Measurements from ENCODE around the gene ZGPAT.

ZGPAT gene

GRCh38 chr20:63678667-63679465, 29.0 kb upstream of the ZGPAT start:
- DNase-seq = no peak

- no peak for DNase-seq
These were observed 28.0 kb upstream of the ZGPAT start for GRCh38 chr20:63679799-63680305.

GRCh38 chr20:63680427-63680826, 27.4 kb upstream of the ZGPAT start:
- DNase-seq = no peak

GRCh38 chr20:63680857-63681608, 26.8 kb upstream of the ZGPAT start:
- DNase-seq = no peak

GRCh38 chr20:63681609-63682142, 26.2 kb upstream of the ZGPAT start:
- no peak for DNase-seq

- DNase-seq = no peak
These were observed 25.3 kb upstream of the ZGPAT start for GRCh38 chr20:63682384-63683139.

- no peak for DNase-seq
These were observed 22.4 kb upstream of the ZGPAT start for GRCh38 chr20:63685269-63686026.

GRCh38 chr20:63686094-63686491, 21.7 kb upstream of the ZGPAT start:
- DNase-seq = no peak

- peak; percentile 73 for DNase-seq
These were observed 21.1 kb upstream of the ZGPAT start for GRCh38 chr20:63686492-63687321.

GRCh38 chr20:63687419-63688178, 20.2 kb upstream of the ZGPAT start:
- DNase-seq = no peak

- DNase-seq = no peak
These were observed 19.4 kb upstream of the ZGPAT start for GRCh38 chr20:63688228-63689045.

- DNase-seq = no peak
These were observed 18.5 kb upstream of the ZGPAT start for GRCh38 chr20:63689046-63690002.

- DNase-seq = no peak
These were observed 17.6 kb upstream of the ZGPAT start for GRCh38 chr20:63690003-63690897.

GRCh38 chr20:63690898-63691710, 16.7 kb upstream of the ZGPAT start:
- DNase-seq = no peak

GRCh38 chr20:63691711-63692435, 16.0 kb upstream of the ZGPAT start:
- DNase-seq = no peak

All from stimulated activated CD4-positive, alpha-beta T cell treated with anti-CD3 and anti-CD28 coated beads, Interleukin-15, amount 100 ng/mL, for 24 hours (primary cell).